ENCODE data around the gene TMEM203.
A peak's percentile ranks its signal among the peaks of the same experiment; 100 is the strongest.

TMEM203 gene

GRCh38 chr9:137204731-137205125 is 720 bp downstream of the TMEM203 start:
- H3K27ac ChIP-seq, result peak overlapping the region; percentile 72
- TF ChIP-seq CTCF (IDR thresholded peaks at IDR 0.05) (no peak), ZFX (IDR thresholded peaks at IDR 0.05; ENCODE audit: borderline replicate concordance) (no peak)

- TF ChIP-seq CTCF (IDR thresholded peaks at IDR 0.05), result no peak
- TF ChIP-seq ZFX (IDR thresholded peaks at IDR 0.05; ENCODE audit: borderline replicate concordance), result no peak
- peak overlapping the region; percentile 83; the same call in 1 of the 2 replicates for H3K27ac ChIP-seq
These were observed 2.5 kb downstream of the TMEM203 start for GRCh38 chr9:137202966-137203365.

GRCh38 chr9:137201205-137201868 is 4.1 kb downstream of the TMEM203 start:
- peak overlapping the region; percentile 83 for H3K27ac ChIP-seq
- TF ChIP-seq CTCF (IDR thresholded peaks at IDR 0.05) (no peak), ZFX (IDR thresholded peaks at IDR 0.05; ENCODE audit: borderline replicate concordance) (no peak)

GRCh38 chr9:137200311-137201204 is 4.9 kb downstream of the TMEM203 start, which contains the start of gene TPRN:
TPRN (minus strand) TSS chr9:137200741; CDS start chr9:137200711, 30 bp downstream.
- TF ChIP-seq CTCF (IDR thresholded peaks at IDR 0.05), result no peak
- TF ChIP-seq ZFX (IDR thresholded peaks at IDR 0.05; ENCODE audit: borderline replicate concordance), result no peak
- peak within 1 kb of the TSS; percentile 83 for H3K27ac ChIP-seq

GRCh38 chr9:137199411-137200121 is 5.9 kb downstream of the TMEM203 start:
- TF ChIP-seq ZFX (IDR thresholded peaks at IDR 0.05; ENCODE audit: borderline replicate concordance) (no peak), CTCF (IDR thresholded peaks at IDR 0.05) (no peak)
- peak overlapping the region; percentile 83 for H3K27ac ChIP-seq

GRCh38 chr9:137198902-137199283 is 6.6 kb downstream of the TMEM203 start:
- TF ChIP-seq CTCF (IDR thresholded peaks at IDR 0.05) (no peak), ZFX (IDR thresholded peaks at IDR 0.05; ENCODE audit: borderline replicate concordance) (no peak)
- peak overlapping the region; percentile 83 for H3K27ac ChIP-seq

Measured in 22Rv1 (cell line).